Pancreas (tissue), 10 donors: Measurements from ENCODE around the gene RHOBTB3. TPM values are rescaled to one million over a fixed set of nuclear protein-coding genes. Genes with fewer than 3 reads are reported as not detected.

Experiments used
- ATAC-seq, 4 donors: fragments of 200-7000 bp; cut with Tn5 transposase; one replicate each; pipeline versions ENCODE4 v1.8.0 to v1.9.1; 2020; ENCODE audit warnings: mild to moderate bottlenecking in 4 of 4, moderate library complexity in 4 of 4
- DNase-seq, 6 donors: peaks; one replicate each; pipeline ENCODE4 v3.0.0-alpha.2; 2020
- FAIRE-seq: peaks from 2 replicates; lab custom pipeline; 2012; peaks lifted over from hg19 to GRCh38; lab: Jason Lieb, UNC
- H3K27ac ChIP-seq, 4 donors: fragments of 200-600 bp; sonication (generic); 1 replicate in 3 of 4; 2 replicates in 1 of 4; pipeline versions ENCODE4 v1.5.0 to v1.8.0; 2020
- H3K27me3 ChIP-seq, 4 donors: fragments of 200-600 bp; one replicate each; pipeline ENCODE4 v1.8.0; 2021
- H3K36me3 ChIP-seq, 3 donors: fragments of 200-600 bp; sonication (generic) in 1 of 3; one replicate each; pipeline versions ENCODE4 v1.5.0 to v1.8.0; 2020 to 2021
- H3K4me1 ChIP-seq, 3 donors: fragments of 200-600 bp; one replicate each; pipeline ENCODE4 v1.8.0; 2021
- H3K4me3 ChIP-seq, 4 donors: fragments of 200-600 bp; sonication (generic) in 2 of 4; one replicate each; pipeline versions ENCODE4 v1.5.0 to v1.8.0; 2020 to 2021
- H3K9me3 ChIP-seq, 4 donors: fragments of 200-600 bp; one replicate each; pipeline ENCODE4 v1.8.0; 2021
- CTCF ChIP-seq, 4 donors: fragments of 200-600 bp; sonication (generic) in 3 of 4; IDR thresholded peaks; one replicate each; pipeline versions ENCODE4 v1.5.0 to v1.8.0; 2021; ENCODE audit warnings: antibody characterized with exemption in 4 of 4
- WGBS, 2 donors: extraction: QIAGEN DNeasy Blood & Tissue Kit; methylation state at CpG; one replicate each; pipeline ENCODE4 v1.1.7; 2013; 5-methylcytosine and 5-hydroxymethylcytosine counted together
- intact Hi-C, 3 donors: fragments of 100-400 bp; cut with DNase I; formaldehyde crosslinking; loops; one replicate each; pipeline versions ENCODE4 v1.11.1 to v1.14.2; 2022
- polyA plus RNA-seq, 2 donors: library from polyadenylated mRNA; stranded (reverse); fragments of 200-250 nt; gene quantifications; one replicate each; pipeline ENCODE4 v1.2.3, GENCODE V29; 2013
- total RNA-seq, 6 donors: library from RNA; stranded (reverse); fragmentation: NEBNext Ultra II Directional in 4 of 6; extraction: Animal tissue kit (Norgen Biotek cat#: 25700) in 4 of 6; gene quantifications; one replicate each; pipeline versions ENCODE4 v1.2.1 to v1.2.4, GENCODE V29; 2021 to 2023
- donor health status: healthy with polysubstance abuse.
- donor health status: DM: no; HTN: no; CAD: no; lungs with moderate emphysema.
- donor health status: DM: no; HTN: no; CAD: no.
- donor health status: control.
- donor health status: control.
- donor health status: Bipolar disorder and iron deficiency.
- donor health status: DM: yes; HTN: yes; CAD: no.
- donor health status: DM: no; HTN: no; CAD: no.
- donor health status: DM: no; HTN: no; CAD: no.
- donor health status: DM: yes; HTN: yes; CAD: no.

RHOBTB3 gene
- total and polyA plus RNA-seq, 8 donors: 32.5 to 190 (median 77.3) TPM

DNA sequence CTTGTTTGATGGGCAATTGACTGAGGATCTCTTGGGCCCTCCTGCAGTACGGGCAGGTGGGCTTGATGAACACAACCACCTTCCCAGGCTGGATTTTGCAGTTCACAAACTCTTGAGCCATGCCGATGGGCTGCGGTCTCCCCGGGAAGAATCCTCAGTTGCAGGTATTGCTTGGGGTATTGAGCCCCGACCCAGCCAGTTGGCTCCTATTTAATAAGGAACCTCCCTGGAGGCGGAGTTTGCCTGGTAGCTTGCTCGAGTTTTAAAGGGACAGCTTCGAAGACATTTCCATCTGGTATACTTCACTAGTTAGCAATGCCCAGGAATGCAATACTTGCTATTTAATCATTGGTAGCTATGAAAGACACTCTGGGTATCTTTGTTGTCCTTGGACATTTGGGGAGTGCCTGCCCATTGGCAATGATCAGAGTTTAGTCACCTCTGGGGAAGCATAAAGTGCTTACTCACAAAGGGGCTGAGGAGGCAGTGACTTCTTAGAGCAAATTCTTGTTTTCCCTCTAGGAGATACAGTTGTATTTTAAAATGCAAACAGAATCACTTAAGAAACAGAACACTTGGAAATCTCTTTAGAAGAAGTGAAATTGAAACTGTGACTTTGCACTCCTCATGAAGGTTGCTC, 91.5 kb downstream of the RHOBTB3 start, which contains the start of gene GLRX:
Gene GLRX, minus strand, starts transcription at position 185 of the 640 bp plus-strand sequence. Its CDS starts 64 bp downstream, at position 121.
- ATAC-seq: peak; percentile 82 to 90 (median 84)
- no peak for FAIRE-seq
- peak in 5 of 6 donors; percentile 51 to 75 (median 60) for DNase-seq

DNA sequence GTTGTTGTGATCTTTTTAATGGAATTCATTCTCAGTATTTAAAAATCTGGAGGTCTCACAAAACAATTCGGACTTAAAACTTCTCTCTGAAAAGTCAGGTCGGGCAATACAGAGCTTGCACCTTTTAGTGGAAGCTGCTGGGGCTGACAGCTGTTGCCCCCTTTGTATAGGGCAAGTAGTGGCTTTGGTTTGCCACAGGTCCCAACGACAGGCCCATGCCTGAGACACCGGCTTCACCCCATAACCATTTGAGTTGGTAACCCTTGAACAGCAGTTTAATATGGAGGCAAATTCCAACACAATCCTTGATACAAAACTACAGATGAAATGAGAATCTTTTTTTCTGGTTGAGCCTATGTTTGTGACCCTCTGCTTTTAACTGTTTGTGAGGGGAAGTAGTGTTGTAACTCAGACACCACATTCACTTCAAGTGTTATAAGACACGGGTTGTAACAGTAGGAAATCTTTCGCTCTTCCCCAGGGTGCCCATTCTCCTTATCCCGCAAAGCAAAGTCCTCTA, 92.1 kb downstream of the RHOBTB3 start:
- Histone ChIP-seq H3K27me3 (no peaks in the 10 kb centered on the region), H3K4me3 (peak overlapping the region in 1 of 4 donors; percentile 75), H3K27ac (peak overlapping the region in 3 of 4 donors; percentile 47 to 80 (median 75)), H3K9me3 (no peaks in the 10 kb centered on the region), H3K36me3 (no peaks in the 10 kb centered on the region), H3K4me1 (peaks cover 8 to 21% (median 9%) of the 10 kb centered on the region in 3 donors)
- intact Hi-C loops: no loop called here
- DNase-seq (peak in 1 of 6 donors; percentile 32), FAIRE-seq (no peak), ATAC-seq (no peak)
- WGBS, 2 donors: 70 to 80% methylated on average over 7 of the region's 7 CpGs
- no peak for TF ChIP-seq CTCF (IDR thresholded peaks at IDR 0.05)

More for the DNA sequence above, 91.5 kb downstream of the RHOBTB3 start, which contains the start of gene GLRX:
- Histone ChIP-seq H3K4me1 (peaks cover 8 to 21% (median 9%) of the 10 kb centered on the region in 3 donors), H3K4me3 (peak within 1 kb of the TSS; percentile 30 to 75 (median 57)), H3K27ac (peak within 1 kb of the TSS in 3 of 4 donors; percentile 47 to 80 (median 75)), H3K9me3 (no peaks in the 10 kb centered on the region), H3K36me3 (no peaks in the 10 kb centered on the region), H3K27me3 (no peaks in the 10 kb centered on the region)
- TF ChIP-seq CTCF (IDR thresholded peaks at IDR 0.05): no peak
- intact Hi-C loops: no loop called here
- 0% methylated on average over 8 of the region's 8 CpGs for WGBS, 2 donors

- FAIRE-seq (no peak), DNase-seq (peak in 1 of 6 donors; percentile 39), ATAC-seq (peak in 3 of 4 donors; percentile 7 to 38 (median 34))
- no peaks in the 10 kb centered on the region for H3K36me3 ChIP-seq
- H3K4me3 ChIP-seq: peak overlapping the region in 1 of 4 donors; percentile 5
- H3K4me1 ChIP-seq: peaks cover 8 to 21% (median 9%) of the 10 kb centered on the region in 3 donors
- no peaks in the 10 kb centered on the region for H3K9me3 ChIP-seq
- H3K27ac ChIP-seq: peak overlapping the region in 3 of 4 donors; percentile 47 to 80 (median 75)
- WGBS, 2 donors: 59 to 62% methylated on average over 12 of the region's 12 CpGs
- intact Hi-C loops: no loop called here
- no peak for TF ChIP-seq CTCF (IDR thresholded peaks at IDR 0.05)
- H3K27me3 ChIP-seq: no peaks in the 10 kb centered on the region
Measured at GRCh38 chr5:95823738-95824609, 92.8 kb downstream of the RHOBTB3 start.

DNA sequence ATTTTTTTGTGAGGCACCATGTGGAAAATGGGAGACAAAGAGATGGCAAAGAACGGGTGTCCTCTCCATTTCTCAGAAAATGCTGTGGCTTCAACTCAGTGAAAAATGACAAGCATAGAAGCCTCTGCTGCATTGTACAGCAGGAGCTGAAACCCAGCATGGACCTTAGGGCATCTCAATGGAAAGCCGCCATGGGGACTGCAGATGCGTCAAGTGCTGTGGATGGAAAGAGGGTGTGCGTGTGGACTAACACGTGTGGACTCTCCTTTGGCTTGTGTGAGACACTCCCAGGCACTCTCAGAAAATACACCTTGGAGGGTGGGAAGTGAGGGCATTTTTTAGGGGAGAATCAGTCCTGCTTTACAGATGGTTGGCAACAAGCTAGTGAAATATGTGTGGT, 93.6 kb downstream of the RHOBTB3 start:
- no peak for TF ChIP-seq CTCF (IDR thresholded peaks at IDR 0.05)
- Histone ChIP-seq H3K27ac (peak overlapping the region in 2 of 4 donors; percentile 75 to 80), H3K36me3 (no peaks in the 10 kb centered on the region), H3K4me1 (peaks cover 8 to 21% (median 9%) of the 10 kb centered on the region in 3 donors), H3K4me3 (no peak overlapping the region), H3K9me3 (no peaks in the 10 kb centered on the region), H3K27me3 (no peaks in the 10 kb centered on the region)
- peak in 1 of 6 donors; percentile 21 for DNase-seq
- FAIRE-seq: no peak
- ATAC-seq: no peak
- 90 to 94% methylated on average over 5 of the region's 5 CpGs for WGBS, 2 donors
- intact Hi-C loops: no loop called here
